Panc1 (cell line): Measurements from ENCODE around the gene MAGI2. TPM values are rescaled to one million over a fixed set of nuclear protein-coding genes. Genes with fewer than 3 reads are reported as not detected.

Source experiments
- ATAC-seq: fragments of 200-7000 bp; cut with Tn5 transposase; 2 replicates; pipeline ENCODE4 v1.9.1; 2020; ENCODE audit warnings: mild to moderate bottlenecking, moderate library complexity
- BruUV-seq: library from RNA; stranded (reverse); fragments of 400-500 nt; replicated peaks from 2 replicates; lab custom pipeline; 2021; lab: Mats Ljungman, UMichigan
- CTCF ChIA-PET: fragments of 300-600 bp; sonication (Branson Sonifier 250); formaldehyde crosslinking; loops from one replicate; lab custom pipeline; 2022; ENCODE audit warnings: antibody characterized with exemption; lab: Charles Lee
- POLR2A ChIA-PET: fragments of 300-600 bp; sonication (Branson Sonifier 250); formaldehyde crosslinking; loops from one replicate; lab custom pipeline; 2022; ENCODE audit warnings: antibody characterized with exemption; lab: Charles Lee
- DNase-seq: peaks from one replicate; pipeline ENCODE4 v3.0.0-alpha.2; 2010; ENCODE audit warnings: low read depth, low spot score
- H3K27ac ChIP-seq: 2 replicates; pipeline ENCODE4 v1.5.1; 2011; ENCODE audit warnings: mild to moderate bottlenecking, low read length, inconsistent platforms
- H3K27me3 ChIP-seq: fragments of 200-500 bp; sonication (Bioruptor generic); 2 replicates; pipeline ENCODE4 v1.6.0; 2014; ENCODE audit warnings: low read length, inconsistent platforms; ENCODE audit not compliant: control insufficient read depth, insufficient read depth
- H3K36me3 ChIP-seq: fragments of 200-500 bp; sonication (Bioruptor generic); 2 replicates; pipeline ENCODE4 v1.5.1; 2014; ENCODE audit warnings: inconsistent platforms, mild to moderate bottlenecking, low read length, moderate library complexity; ENCODE audit not compliant: control insufficient read depth, insufficient read depth
- H3K4me1 ChIP-seq: 2 replicates; pipeline ENCODE4 v1.5.1; 2011; ENCODE audit warnings: inconsistent platforms, mild to moderate bottlenecking, low read length, moderate library complexity; ENCODE audit not compliant: control insufficient read depth, insufficient read depth
- H3K4me3 ChIP-seq, 2 experiments: 2 replicates each; pipeline ENCODE4 v1.5.1; 2011 to 2012; ENCODE audit warnings: low read depth in 2 of 2, low read length in 2 of 2, mild to moderate bottlenecking in 2 of 2, inconsistent platforms in 1 of 2, moderate library complexity in 1 of 2
- H3K9me3 ChIP-seq: fragments of 200-500 bp; sonication (Bioruptor generic); 2 replicates; pipeline ENCODE4 v1.5.1; 2014; ENCODE audit warnings: low read depth, mild to moderate bottlenecking, inconsistent platforms, low read length, moderate library complexity; ENCODE audit not compliant: control insufficient read depth, insufficient read depth
- POLR2AphosphoS5 ChIP-seq: IDR thresholded peaks from 2 replicates; pipeline ENCODE4 v1.6.1; 2012; ENCODE audit warnings: mild to moderate bottlenecking, low read depth, low read length, moderate library complexity
- SIN3A ChIP-seq: IDR thresholded peaks from 2 replicates; pipeline ENCODE4 v1.6.1; 2012; ENCODE audit warnings: low read depth, mild to moderate bottlenecking, low read length, moderate library complexity, borderline replicate concordance; ENCODE audit not compliant: insufficient read depth
- TCF7L2 ChIP-seq: IDR thresholded peaks from 2 replicates; pipeline ENCODE4 v1.6.1; 2011; ENCODE audit warnings: mild to moderate bottlenecking, low read depth, low read length, inconsistent platforms
- in situ Hi-C: cut with HindIII; loops from 2 replicates; pipeline ENCODE4 v1.10.0; 2016; ENCODE audit warnings: low sequenced_read_pairs, low pct_unique_long_range_greater_than_20kb
- intact Hi-C: fragments of 100-400 bp; cut with micrococcal nuclease; formaldehyde crosslinking; loops from one replicate; pipeline ENCODE4 v1.10.0; 2022; ENCODE audit not compliant: unreplicated experiment
- total RNA-seq: library from RNA; stranded (reverse); gene quantifications from one replicate; pipeline ENCODE4 v1.2.1, GENCODE V29; 2021; ENCODE audit not compliant: unreplicated experiment
- TF ChIP-seq, protein P1 (sequence below): fragments of 450-650 bp; IDR thresholded peaks from 2 replicates; pipeline ENCODE4 v1.5.1; 2017; ENCODE audit warnings: mild to moderate bottlenecking
- TF ChIP-seq, protein P2 (sequence below), 2 experiments: IDR thresholded peaks; 2 replicates each; pipeline ENCODE4 v1.6.1; 2011 to 2012; ENCODE audit warnings: low read depth in 2 of 2, control low read depth in 1 of 2, low read length in 1 of 2, mild to moderate bottlenecking in 1 of 2, moderate library complexity in 1 of 2; ENCODE audit not compliant: insufficient read depth in 1 of 2

MAGI2 gene
- total RNA-seq, 1 experiment from 2014 or later, result 5.4 TPM

DNA sequence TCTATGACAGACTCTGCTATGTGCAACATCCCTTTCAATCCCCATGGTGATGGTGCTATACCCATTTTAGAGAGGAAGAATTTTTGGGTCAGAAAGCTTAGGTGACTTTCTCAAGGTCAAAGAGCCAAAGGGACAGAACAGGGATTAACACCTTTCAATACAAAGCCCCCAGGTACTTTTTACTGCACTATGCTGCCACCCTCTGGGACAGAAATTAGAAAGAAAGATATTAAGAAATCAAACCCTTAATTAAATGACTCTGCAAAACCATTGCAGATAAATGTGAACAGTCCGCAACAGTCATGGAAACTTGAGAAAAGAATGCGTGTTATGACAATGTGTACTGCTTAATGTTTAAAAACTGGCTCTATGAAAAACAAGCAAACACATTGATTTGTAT is 673.7 kb downstream of the MAGI2 start:
- no peaks in the 10 kb centered on the region; the same call in 1 of the 2 replicates for H3K27me3 ChIP-seq
- no peak overlapping the region for H3K4me3 ChIP-seq
- in situ Hi-C loops (no loop called here), intact Hi-C loops (no loop called here)
- TF ChIP-seq, protein P1, sequence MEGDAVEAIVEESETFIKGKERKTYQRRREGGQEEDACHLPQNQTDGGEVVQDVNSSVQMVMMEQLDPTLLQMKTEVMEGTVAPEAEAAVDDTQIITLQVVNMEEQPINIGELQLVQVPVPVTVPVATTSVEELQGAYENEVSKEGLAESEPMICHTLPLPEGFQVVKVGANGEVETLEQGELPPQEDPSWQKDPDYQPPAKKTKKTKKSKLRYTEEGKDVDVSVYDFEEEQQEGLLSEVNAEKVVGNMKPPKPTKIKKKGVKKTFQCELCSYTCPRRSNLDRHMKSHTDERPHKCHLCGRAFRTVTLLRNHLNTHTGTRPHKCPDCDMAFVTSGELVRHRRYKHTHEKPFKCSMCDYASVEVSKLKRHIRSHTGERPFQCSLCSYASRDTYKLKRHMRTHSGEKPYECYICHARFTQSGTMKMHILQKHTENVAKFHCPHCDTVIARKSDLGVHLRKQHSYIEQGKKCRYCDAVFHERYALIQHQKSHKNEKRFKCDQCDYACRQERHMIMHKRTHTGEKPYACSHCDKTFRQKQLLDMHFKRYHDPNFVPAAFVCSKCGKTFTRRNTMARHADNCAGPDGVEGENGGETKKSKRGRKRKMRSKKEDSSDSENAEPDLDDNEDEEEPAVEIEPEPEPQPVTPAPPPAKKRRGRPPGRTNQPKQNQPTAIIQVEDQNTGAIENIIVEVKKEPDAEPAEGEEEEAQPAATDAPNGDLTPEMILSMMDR, result peak; percentile 1; the same call in 1 of the 2 replicates
- TF ChIP-seq SIN3A (no peak), POLR2AphosphoS5 (no peak)
- TF ChIP-seq, protein P2, sequence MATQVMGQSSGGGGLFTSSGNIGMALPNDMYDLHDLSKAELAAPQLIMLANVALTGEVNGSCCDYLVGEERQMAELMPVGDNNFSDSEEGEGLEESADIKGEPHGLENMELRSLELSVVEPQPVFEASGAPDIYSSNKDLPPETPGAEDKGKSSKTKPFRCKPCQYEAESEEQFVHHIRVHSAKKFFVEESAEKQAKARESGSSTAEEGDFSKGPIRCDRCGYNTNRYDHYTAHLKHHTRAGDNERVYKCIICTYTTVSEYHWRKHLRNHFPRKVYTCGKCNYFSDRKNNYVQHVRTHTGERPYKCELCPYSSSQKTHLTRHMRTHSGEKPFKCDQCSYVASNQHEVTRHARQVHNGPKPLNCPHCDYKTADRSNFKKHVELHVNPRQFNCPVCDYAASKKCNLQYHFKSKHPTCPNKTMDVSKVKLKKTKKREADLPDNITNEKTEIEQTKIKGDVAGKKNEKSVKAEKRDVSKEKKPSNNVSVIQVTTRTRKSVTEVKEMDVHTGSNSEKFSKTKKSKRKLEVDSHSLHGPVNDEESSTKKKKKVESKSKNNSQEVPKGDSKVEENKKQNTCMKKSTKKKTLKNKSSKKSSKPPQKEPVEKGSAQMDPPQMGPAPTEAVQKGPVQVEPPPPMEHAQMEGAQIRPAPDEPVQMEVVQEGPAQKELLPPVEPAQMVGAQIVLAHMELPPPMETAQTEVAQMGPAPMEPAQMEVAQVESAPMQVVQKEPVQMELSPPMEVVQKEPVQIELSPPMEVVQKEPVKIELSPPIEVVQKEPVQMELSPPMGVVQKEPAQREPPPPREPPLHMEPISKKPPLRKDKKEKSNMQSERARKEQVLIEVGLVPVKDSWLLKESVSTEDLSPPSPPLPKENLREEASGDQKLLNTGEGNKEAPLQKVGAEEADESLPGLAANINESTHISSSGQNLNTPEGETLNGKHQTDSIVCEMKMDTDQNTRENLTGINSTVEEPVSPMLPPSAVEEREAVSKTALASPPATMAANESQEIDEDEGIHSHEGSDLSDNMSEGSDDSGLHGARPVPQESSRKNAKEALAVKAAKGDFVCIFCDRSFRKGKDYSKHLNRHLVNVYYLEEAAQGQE (IDR thresholded peaks at IDR 0.05; ENCODE audit: insufficient read depth in 1 of 2, low read depth in 2 of 2, low read length in 1 of 2), result no peak
- ChIA-PET CTCF (no interaction called here), POLR2A (no interaction called here)
- no peaks in the 10 kb centered on the region for H3K4me1 ChIP-seq
- BruUV-seq, result no TSS peak
- no peak for DNase-seq
- ATAC-seq, result no peak
- no peak overlapping the region for H3K27ac ChIP-seq
- no peaks in the 10 kb centered on the region for H3K9me3 ChIP-seq
- no peaks in the 10 kb centered on the region for H3K36me3 ChIP-seq

DNA sequence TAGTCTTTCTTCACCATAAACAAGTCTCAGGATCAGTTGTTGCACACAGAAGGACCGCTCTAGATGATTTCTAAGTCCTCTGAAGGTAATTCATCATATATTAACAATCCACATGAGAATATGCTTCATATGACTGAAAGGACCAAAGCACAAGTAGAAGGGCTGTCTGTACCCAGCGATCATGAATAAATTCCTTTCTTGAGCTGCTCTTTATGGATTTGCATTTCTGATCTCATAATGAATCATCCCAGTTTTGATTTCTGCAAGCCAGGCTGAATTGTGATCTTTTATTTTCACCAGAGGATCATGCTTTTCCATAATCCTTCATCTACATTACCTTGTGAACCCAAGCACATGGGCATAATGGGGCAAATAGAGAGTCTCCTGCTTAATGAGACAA is 675.6 kb downstream of the MAGI2 start:
- no peak overlapping the region for H3K27ac ChIP-seq
- no peak for DNase-seq
- no peaks in the 10 kb centered on the region; the same call in 1 of the 2 replicates for H3K27me3 ChIP-seq
- intact Hi-C loops (no loop called here), in situ Hi-C loops (no loop called here)
- TF ChIP-seq, protein P2 (IDR thresholded peaks at IDR 0.05; ENCODE audit: insufficient read depth in 1 of 2, low read depth in 2 of 2, low read length in 1 of 2), result no peak
- TF ChIP-seq, protein P1, result no peak
- no peak for TF ChIP-seq SIN3A
- TF ChIP-seq POLR2AphosphoS5, result no peak
- no peak for TF ChIP-seq TCF7L2
- no peak for ATAC-seq
- no peaks in the 10 kb centered on the region for H3K36me3 ChIP-seq
- H3K9me3 ChIP-seq, result no peaks in the 10 kb centered on the region
- no peaks in the 10 kb centered on the region for H3K4me1 ChIP-seq
- CTCF ChIA-PET, result no interaction called here
- no peak overlapping the region for H3K4me3 ChIP-seq
- POLR2A ChIA-PET, result interaction anchor here (0.5 kb wide), 1 partner anchor 848 kb away, joined by 7 read pairs; no protein-coding TSS in a partner anchor
- BruUV-seq, result no TSS peak
